Mucosa of gallbladder (tissue), 1 donor: ENCODE measurements around the gene CUX1. TPM values are rescaled to one million over a fixed set of nuclear protein-coding genes. Genes with fewer than 3 reads are reported as not detected.
"Not testable (repeated sequence)": the region's sequence is repeated elsewhere in the genome, so short reads cannot be mapped to it uniquely, and the experiment has no call there.

Source experiments
- DNase-seq: peaks from one replicate; pipeline ENCODE4 v3.0.0-alpha.2; 2020; ENCODE audit warnings: low spot score
- total RNA-seq: library from RNA; stranded (reverse); gene quantifications from one replicate; pipeline ENCODE4 v1.2.1, GENCODE V29; 2021
- donor health status: DM: no; HTN: no; CAD: no.

Gene CUX1
- total RNA-seq, 1 donor from 2014 or later: 129 TPM

GRCh38 chr7:102328863-102329262 is 511.4 kb downstream of the CUX1 start:
- not testable (repeated sequence) for DNase-seq

- DNase-seq: not testable (repeated sequence)
Measured at GRCh38 chr7:102329366-102329765, 511.9 kb downstream of the CUX1 start.

- not testable (repeated sequence) for DNase-seq
Measured at GRCh38 chr7:102330666-102331460, 513.4 kb downstream of the CUX1 start.

Other genes starting within 250 kb of the CUX1 start
- gene MYL10, start 188.3 kb upstream of the CUX1 start, total RNA-seq: not detected